ENCODE results near the gene CARD14. TPM values are rescaled to one million over a fixed set of nuclear protein-coding genes. Genes with fewer than 3 reads are reported as not detected.

The CARD14 gene
- total RNA-seq, 1 experiment from 2014 or later: 0.09 TPM

DNA sequence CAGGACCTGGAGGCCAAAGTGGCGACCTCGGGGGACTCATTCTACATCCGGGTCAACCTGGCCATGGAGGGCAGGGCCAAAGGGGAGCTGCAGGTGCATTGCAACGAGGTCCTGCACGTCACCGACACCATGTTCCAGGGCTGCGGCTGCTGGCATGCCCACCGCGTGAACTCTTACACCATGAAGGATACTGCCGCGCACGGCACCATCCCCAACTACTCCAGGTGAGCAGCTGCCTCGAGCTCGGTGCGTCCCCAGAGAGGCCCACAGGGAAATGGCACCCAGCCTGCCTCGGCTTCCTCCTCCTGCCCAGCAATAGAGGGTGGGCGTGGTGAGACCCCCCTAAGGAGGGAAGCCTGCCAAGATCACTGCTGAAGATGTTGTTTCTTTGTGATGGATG lies 32.4 kb downstream of the CARD14 start:
- CTCF ChIA-PET: no interaction called here
- intact Hi-C loops (cut with micrococcal nuclease; ENCODE audit: unreplicated experiment): no loop called here
- BruUV-seq (replicated peaks): no TSS peak
- no peaks in the 10 kb centered on the region for H3K36me3 ChIP-seq (ENCODE audit: insufficient read depth, low read length, poor library complexity, severe bottlenecking)
- peaks cover 9% of the 10 kb centered on the region for H3K4me1 ChIP-seq (ENCODE audit: insufficient read depth, low read length, poor library complexity, severe bottlenecking)
- TF ChIP-seq CTCF (conservative IDR thresholded peaks at IDR 0.05; ENCODE audit: low read depth, low read length) (no peak), EZH2 (IDR thresholded peaks at IDR 0.05; ENCODE audit: borderline replicate concordance, low read depth, low read length, poor library complexity, severe bottlenecking) (no peak)
- no peak overlapping the region for H3K27ac ChIP-seq (ENCODE audit: low read depth, low read length, poor library complexity, severe bottlenecking)
- no peak for DNase-seq (ENCODE audit: low spot score)
- H3K27me3 ChIP-seq (replicated peaks; ENCODE audit: insufficient read depth, low read depth, low read length, poor library complexity): no peaks in the 10 kb centered on the region
- no peaks in the 10 kb centered on the region for H3K9me3 ChIP-seq (ENCODE audit: low read depth, low read length, poor library complexity, severe bottlenecking)
- POLR2A ChIA-PET (ENCODE audit: low non-redundant PET): no interaction called here
- H3K4me3 ChIP-seq (ENCODE audit: low read depth, low read length, poor library complexity, severe bottlenecking): no peak overlapping the region

- TF ChIP-seq EZH2 (IDR thresholded peaks at IDR 0.05; ENCODE audit: borderline replicate concordance, low read depth, low read length, poor library complexity, severe bottlenecking) (no peak), CTCF (conservative IDR thresholded peaks at IDR 0.05; ENCODE audit: low read depth, low read length) (0 out of 2 replicates have a peak, but pooled peaks have one; percentile 18)
- BruUV-seq (replicated peaks): no TSS peak
- H3K36me3 ChIP-seq (ENCODE audit: insufficient read depth, low read length, poor library complexity, severe bottlenecking): no peaks in the 10 kb centered on the region
- intact Hi-C loops (cut with micrococcal nuclease; ENCODE audit: unreplicated experiment): no loop called here
- POLR2A ChIA-PET (ENCODE audit: low non-redundant PET): no interaction called here
- no peak overlapping the region for H3K27ac ChIP-seq (ENCODE audit: low read depth, low read length, poor library complexity, severe bottlenecking)
- no peak overlapping the region for H3K4me3 ChIP-seq (ENCODE audit: low read depth, low read length, poor library complexity, severe bottlenecking)
- H3K27me3 ChIP-seq (replicated peaks; ENCODE audit: insufficient read depth, low read depth, low read length, poor library complexity): no peaks in the 10 kb centered on the region
- no peaks in the 10 kb centered on the region for H3K9me3 ChIP-seq (ENCODE audit: low read depth, low read length, poor library complexity, severe bottlenecking)
- H3K4me1 ChIP-seq (ENCODE audit: insufficient read depth, low read length, poor library complexity, severe bottlenecking): peaks cover 9% of the 10 kb centered on the region
- CTCF ChIA-PET: no interaction called here
- DNase-seq (ENCODE audit: low spot score): no peak
Observed at GRCh38 chr17:80203471-80203963, 33.7 kb downstream of the CARD14 start.

- intact Hi-C loops (cut with micrococcal nuclease; ENCODE audit: unreplicated experiment): no loop called here
- CTCF ChIA-PET: interaction anchor here (0.7 kb wide), 1 partner anchor 220 kb away, joined by 10 read pairs; no protein-coding TSS in a partner anchor
- Histone ChIP-seq H3K36me3 (ENCODE audit: insufficient read depth, low read length, poor library complexity, severe bottlenecking) (no peaks in the 10 kb centered on the region), H3K4me3 (ENCODE audit: low read depth, low read length, poor library complexity, severe bottlenecking) (no peak overlapping the region), H3K27ac (ENCODE audit: low read depth, low read length, poor library complexity, severe bottlenecking) (no peak overlapping the region), H3K9me3 (ENCODE audit: low read depth, low read length, poor library complexity, severe bottlenecking) (no peaks in the 10 kb centered on the region), H3K27me3 (replicated peaks; ENCODE audit: insufficient read depth, low read depth, low read length, poor library complexity) (no peaks in the 10 kb centered on the region), H3K4me1 (ENCODE audit: insufficient read depth, low read length, poor library complexity, severe bottlenecking) (peaks cover 9% of the 10 kb centered on the region)
- POLR2A ChIA-PET (ENCODE audit: low non-redundant PET): no interaction called here
- BruUV-seq (replicated peaks): no TSS peak
- no peak for TF ChIP-seq EZH2 (IDR thresholded peaks at IDR 0.05; ENCODE audit: borderline replicate concordance, low read depth, low read length, poor library complexity, severe bottlenecking)
- TF ChIP-seq CTCF (conservative IDR thresholded peaks at IDR 0.05; ENCODE audit: low read depth, low read length): no peak
- peak; percentile 34 for DNase-seq (ENCODE audit: low spot score)
Observed at GRCh38 chr17:80204626-80205468, 35.0 kb downstream of the CARD14 start.
